ENCODE measurements around the gene RAD51D.

DNA sequence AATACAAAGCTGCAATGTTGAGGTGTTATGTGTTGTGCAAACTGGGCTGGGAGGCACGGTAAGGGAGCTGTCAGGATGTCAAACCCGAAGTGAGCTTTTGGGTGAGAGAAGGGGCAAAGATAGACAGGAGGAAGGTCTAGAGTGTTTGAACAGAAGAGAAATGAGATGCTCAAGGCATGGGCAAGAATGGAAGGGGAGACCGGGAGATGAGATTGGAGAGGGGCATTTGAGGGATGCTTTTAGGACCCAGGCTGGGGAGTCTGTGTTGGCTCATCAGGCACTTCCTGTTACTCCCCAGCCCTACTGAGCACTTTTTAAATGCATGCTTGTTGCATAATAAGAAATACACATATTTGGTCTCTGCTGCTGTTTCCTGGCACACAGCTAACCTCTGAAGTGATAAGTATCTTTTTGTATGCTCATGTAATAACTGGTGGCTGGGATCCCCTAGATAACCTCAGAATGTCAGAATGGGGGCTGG lies 41.7 kb upstream of the RAD51D start:
- TF ChIP-seq, protein P1, sequence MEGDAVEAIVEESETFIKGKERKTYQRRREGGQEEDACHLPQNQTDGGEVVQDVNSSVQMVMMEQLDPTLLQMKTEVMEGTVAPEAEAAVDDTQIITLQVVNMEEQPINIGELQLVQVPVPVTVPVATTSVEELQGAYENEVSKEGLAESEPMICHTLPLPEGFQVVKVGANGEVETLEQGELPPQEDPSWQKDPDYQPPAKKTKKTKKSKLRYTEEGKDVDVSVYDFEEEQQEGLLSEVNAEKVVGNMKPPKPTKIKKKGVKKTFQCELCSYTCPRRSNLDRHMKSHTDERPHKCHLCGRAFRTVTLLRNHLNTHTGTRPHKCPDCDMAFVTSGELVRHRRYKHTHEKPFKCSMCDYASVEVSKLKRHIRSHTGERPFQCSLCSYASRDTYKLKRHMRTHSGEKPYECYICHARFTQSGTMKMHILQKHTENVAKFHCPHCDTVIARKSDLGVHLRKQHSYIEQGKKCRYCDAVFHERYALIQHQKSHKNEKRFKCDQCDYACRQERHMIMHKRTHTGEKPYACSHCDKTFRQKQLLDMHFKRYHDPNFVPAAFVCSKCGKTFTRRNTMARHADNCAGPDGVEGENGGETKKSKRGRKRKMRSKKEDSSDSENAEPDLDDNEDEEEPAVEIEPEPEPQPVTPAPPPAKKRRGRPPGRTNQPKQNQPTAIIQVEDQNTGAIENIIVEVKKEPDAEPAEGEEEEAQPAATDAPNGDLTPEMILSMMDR (IDR thresholded peaks at IDR 0.05; ENCODE audit: insufficient read depth, low read depth, low read length): no peak
- TF ChIP-seq EZH2 (IDR thresholded peaks at IDR 0.05; ENCODE audit: insufficient read depth, low read length): no peak

Data from astrocyte (in vitro differentiated cells and primary cell).